ENCODE results near the gene PACRG. TPM values are rescaled to one million over a fixed set of nuclear protein-coding genes. Genes with fewer than 3 reads are reported as not detected.
A peak's percentile ranks its signal among the peaks of the same experiment; 100 is the strongest.
"Not testable (repeated sequence)": the region's sequence is repeated elsewhere in the genome, so short reads cannot be mapped to it uniquely, and the experiment has no call there.

PACRG gene
- total RNA-seq, 1 donor from 2014 or later = 1.8 TPM

GRCh38 chr6:163298079-163298830 lies 570.5 kb downstream of the PACRG start:
- ATAC-seq = no peak
- DNase-seq (ENCODE audit: low spot score) = no peak

- ATAC-seq (no peak), DNase-seq (ENCODE audit: low spot score) (no peak)
Observed at GRCh38 chr6:163300838-163301237, 573.1 kb downstream of the PACRG start.

DNA sequence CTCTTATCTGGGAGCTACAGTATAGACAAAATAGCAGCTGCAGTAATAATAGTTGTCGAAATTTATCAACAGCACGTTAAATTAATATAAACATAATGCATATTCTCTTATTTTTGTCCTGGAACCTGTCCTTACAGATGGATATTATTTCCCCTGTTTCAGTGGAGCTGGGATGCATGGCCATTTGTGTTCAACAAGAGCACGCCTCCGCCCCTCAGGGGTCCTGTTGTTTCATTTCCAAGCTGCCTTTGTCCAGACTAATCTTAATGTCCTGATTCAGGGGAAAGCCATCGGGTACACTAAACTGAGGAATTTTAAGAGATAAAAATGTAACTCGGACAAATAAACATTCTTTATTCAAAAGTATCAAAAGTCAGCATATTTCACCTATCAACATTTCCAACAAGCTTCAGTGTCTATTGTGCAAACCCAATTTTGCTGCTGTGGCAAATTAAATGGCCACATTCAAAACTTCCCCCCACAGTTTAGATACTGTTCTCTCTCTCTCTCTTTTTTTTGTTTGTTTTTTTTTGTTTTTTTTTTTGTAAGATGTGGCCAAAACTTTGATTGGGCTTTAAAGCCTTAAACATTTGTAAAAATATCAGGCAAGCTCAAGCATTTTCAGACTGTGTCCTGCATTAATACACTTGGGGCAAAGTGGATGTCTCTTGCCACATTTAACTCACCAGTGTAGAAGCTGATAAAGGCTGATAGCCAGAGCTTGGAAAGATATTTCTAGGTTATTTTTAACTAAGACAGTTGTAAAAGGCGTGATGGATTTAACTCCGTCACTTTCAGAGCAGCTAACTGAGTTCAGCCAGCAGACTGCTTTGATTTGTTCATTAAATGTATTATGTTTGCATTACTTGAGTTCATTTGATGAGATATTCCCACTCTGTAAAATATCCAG lies 574.2 kb downstream of the PACRG start:
- ATAC-seq (no peak), DNase-seq (ENCODE audit: low spot score) (no peak)

GRCh38 chr6:163302747-163303146 lies 575.0 kb downstream of the PACRG start:
- ATAC-seq = no peak
- no peak for DNase-seq (ENCODE audit: low spot score)

GRCh38 chr6:163306000-163306399 lies 578.2 kb downstream of the PACRG start:
- ATAC-seq = no peak
- DNase-seq (ENCODE audit: low spot score) = no peak

- DNase-seq (ENCODE audit: low spot score) = no peak
- ATAC-seq = no peak
Observed at GRCh38 chr6:163308629-163309440, 581.1 kb downstream of the PACRG start.

DNA sequence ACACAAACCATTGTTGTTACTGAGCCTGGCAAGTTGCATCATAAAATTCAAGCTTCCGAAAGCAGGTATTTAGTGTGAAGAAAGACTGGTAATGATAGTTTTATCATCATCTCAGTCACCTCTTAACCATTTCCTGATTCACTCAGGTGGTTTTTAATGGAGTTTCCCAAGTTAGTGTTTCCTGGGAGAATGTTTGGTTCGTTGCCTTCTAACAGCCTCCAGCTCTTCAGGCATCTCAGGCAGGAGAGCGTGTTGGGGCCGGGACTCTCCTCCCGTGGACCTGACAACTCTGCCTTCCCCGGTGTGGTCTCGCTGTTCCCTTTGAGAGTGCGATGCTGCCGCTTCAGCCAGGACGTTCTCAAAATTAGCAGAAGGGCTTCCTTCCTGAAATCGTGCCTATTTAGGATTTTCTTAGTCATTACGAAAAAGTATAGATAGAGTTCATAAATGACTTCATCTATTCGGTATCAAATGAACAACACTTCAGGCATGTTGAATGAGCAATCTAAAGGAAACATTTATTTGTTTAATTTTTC lies 581.8 kb downstream of the PACRG start:
- DNase-seq (ENCODE audit: low spot score) (no peak), ATAC-seq (no peak)

DNA sequence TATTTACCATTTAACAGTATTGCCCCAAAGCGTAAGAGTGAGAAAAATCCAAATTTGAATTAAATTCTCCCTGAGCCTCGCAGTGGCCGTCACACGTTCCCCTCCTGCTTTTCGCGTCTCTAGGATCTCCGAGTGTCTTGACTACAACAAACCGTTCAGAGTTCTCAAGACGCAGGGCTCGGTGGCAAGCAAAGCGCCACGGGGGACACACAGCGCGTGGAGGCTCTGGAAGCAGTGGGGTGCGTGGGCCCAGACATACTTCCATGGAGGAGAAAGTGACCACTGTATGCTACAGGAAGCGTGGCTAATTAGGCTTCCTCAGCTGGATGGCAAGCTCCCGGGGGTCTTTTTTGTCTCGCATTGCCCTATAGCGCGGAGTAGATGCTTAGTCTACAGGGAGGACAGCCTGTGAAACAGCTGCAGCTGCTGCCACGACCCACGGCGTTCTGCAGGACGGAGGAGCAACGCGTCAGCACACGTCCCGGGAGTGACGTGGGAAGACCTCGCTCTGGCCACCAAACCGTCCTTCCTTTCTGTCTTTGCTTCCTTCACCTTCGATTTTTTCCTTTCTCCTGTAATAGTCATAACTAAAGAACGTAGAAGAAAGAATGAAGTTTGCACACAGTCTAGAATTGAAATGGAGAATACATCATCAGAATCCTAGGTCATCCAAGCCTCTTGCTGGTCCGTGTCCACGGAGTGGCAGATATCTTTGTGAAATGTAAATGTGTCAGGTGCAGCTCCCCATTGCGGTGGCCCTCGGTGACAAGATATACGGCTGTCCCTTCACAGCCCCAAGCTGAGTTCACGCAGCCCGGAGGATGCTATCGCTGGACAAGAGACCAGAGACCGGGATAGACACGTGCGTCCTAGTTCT lies 582.6 kb downstream of the PACRG start:
- no peak for ATAC-seq
- no peak for DNase-seq (ENCODE audit: low spot score)

GRCh38 chr6:163310973-163311383 lies 583.2 kb downstream of the PACRG start:
- no peak for DNase-seq (ENCODE audit: low spot score)
- ATAC-seq = no peak

DNA sequence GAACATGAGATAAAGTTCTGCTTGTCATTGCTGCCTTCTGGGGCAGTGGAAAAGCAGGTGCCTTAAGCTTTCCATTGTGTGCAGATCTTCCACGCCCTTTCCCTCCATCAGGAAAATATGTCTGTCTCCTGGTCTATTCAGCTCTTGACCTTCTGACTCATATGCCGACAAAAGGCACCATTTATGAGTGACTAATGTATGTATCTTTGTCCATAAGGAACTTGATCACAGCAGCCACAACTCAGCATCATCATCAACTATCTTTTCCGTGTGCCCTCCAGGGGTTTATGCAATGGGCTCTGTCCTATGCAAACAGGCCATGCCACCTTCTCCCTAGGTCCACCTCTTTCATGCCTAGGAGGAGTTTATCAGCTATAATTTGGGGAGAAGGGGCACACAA lies 584.1 kb downstream of the PACRG start:
- ATAC-seq = no peak
- DNase-seq (ENCODE audit: low spot score) = no peak

GRCh38 chr6:163313566-163313965 lies 585.8 kb downstream of the PACRG start:
- DNase-seq (ENCODE audit: low spot score) (no peak), ATAC-seq (no peak)

DNA sequence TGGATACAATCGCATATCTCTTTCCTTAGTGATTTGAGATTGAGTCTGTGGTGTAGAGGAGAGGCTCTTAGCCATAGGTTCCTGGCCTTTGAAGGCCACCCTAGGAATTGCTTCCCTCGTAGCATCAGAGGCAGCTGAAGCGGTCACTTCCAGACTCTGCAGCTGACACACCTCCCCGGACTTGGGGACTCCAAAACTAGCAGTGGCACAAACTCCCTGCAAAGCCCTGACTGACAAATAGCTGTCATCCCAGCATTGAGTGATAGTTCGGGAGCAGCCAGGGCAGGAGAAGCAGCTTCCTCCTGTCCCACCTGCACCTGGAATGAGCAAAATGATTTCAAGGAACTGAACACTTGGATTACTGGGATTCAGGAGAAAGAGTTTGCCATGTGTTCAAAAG lies 586.2 kb downstream of the PACRG start:
- DNase-seq (ENCODE audit: low spot score) (no peak), ATAC-seq (no peak)

GRCh38 chr6:163314791-163315470 lies 587.2 kb downstream of the PACRG start:
- no peak for DNase-seq (ENCODE audit: low spot score)
- no peak for ATAC-seq

DNA sequence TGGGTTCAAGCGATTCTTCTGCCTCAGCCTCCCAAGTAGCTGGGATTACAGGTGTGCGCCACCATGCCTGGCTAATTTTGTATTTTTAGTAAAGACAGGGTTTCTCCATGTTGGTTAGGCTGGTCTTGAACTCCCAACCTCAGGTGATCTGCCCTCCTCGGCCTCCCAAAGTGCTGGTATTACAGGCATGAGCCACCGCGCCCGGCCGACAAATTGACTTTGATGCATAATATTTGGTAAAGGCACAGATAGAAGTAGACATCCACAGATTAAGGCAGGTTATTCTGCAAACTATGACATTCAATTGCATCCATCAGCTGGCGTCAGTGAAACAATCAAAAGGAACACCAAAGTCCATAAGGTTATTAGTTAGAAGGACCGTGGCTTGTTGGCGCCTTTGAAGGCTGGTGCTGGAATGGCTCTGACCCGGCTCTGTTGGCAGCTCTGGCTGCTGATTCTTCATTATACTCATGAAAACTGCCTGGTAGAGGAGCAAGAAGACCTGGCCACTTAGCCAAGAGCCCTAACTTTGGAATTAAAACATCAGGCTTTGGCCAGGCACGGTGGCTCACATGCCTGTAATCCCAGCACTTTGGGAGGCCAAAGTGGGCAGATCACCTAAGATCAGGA lies 589.2 kb downstream of the PACRG start:
- not testable (repeated sequence) for ATAC-seq; DNase-seq (ENCODE audit: low spot score)

GRCh38 chr6:163318071-163318786 lies 590.5 kb downstream of the PACRG start:
- DNase-seq (ENCODE audit: low spot score) (no peak), ATAC-seq (no peak)

- peak; percentile 57 for ATAC-seq
- peak; percentile 45 for DNase-seq (ENCODE audit: low spot score)
Observed at GRCh38 chr6:163319609-163320366, 592.0 kb downstream of the PACRG start.

GRCh38 chr6:163320402-163320801 lies 592.6 kb downstream of the PACRG start:
- DNase-seq (ENCODE audit: low spot score) (no peak), ATAC-seq (no peak)

Measured in left lobe of liver (tissue), 2 donors.